BLaER1 (cell line): ENCODE results near the gene MACROH2A1.

Experiments
- H3K27ac ChIP-seq: shearing (Covaris generic); formaldehyde crosslinking; 2 replicates; pipeline ENCODE4 v1.8.1; 2022
- H3K27me3 ChIP-seq: shearing (Covaris generic); formaldehyde crosslinking; 2 replicates; pipeline ENCODE4 v1.8.1; 2022
- H3K36me3 ChIP-seq: shearing (Covaris generic); formaldehyde crosslinking; 2 replicates; pipeline ENCODE4 v1.8.1; 2022
- H3K4me1 ChIP-seq: shearing (Covaris generic); formaldehyde crosslinking; 2 replicates; pipeline ENCODE4 v1.8.1; 2022
- H3K4me2 ChIP-seq: shearing (Covaris generic); formaldehyde crosslinking; 2 replicates; pipeline ENCODE4 v1.8.1; 2022
- H3K4me3 ChIP-seq: shearing (Covaris generic); formaldehyde crosslinking; 2 replicates; pipeline ENCODE4 v1.8.1; 2022
- H3K9ac ChIP-seq: shearing (Covaris generic); formaldehyde crosslinking; 2 replicates; pipeline ENCODE4 v1.8.1; 2022
- H3K9me3 ChIP-seq: shearing (Covaris generic); formaldehyde crosslinking; 2 replicates; pipeline ENCODE4 v1.8.1; 2022
- H4K20me1 ChIP-seq: shearing (Covaris generic); formaldehyde crosslinking; 2 replicates; pipeline ENCODE4 v1.8.1; 2022
- Cebpa-rat ChIP-seq: shearing (Covaris generic); IDR thresholded peaks from 2 replicates; pipeline ENCODE4 v1.8.1; 2022

The MACROH2A1 gene

GRCh38 chr5:135383803-135384495 is 15.1 kb downstream of the MACROH2A1 start:
- Histone ChIP-seq H3K36me3 (peaks cover 99% of the 10 kb centered on the region), H3K9me3 (no peaks in the 10 kb centered on the region), H3K9ac (no peak overlapping the region), H3K4me2 (peak overlapping the region; percentile 38), H4K20me1 (peaks cover 100% of the 10 kb centered on the region), H3K27me3 (no peaks in the 10 kb centered on the region), H3K4me3 (no peak overlapping the region), H3K27ac (no peak overlapping the region), H3K4me1 (peaks cover 100% of the 10 kb centered on the region)
- no peak for TF ChIP-seq Cebpa-rat

GRCh38 chr5:135382981-135383380 is 16.1 kb downstream of the MACROH2A1 start:
- no peak overlapping the region for H3K4me2 ChIP-seq
- H3K36me3 ChIP-seq: peaks cover 99% of the 10 kb centered on the region
- H4K20me1 ChIP-seq: peaks cover 100% of the 10 kb centered on the region
- H3K4me3 ChIP-seq: no peak overlapping the region
- peaks cover 100% of the 10 kb centered on the region for H3K4me1 ChIP-seq
- no peak overlapping the region for H3K27ac ChIP-seq
- H3K9ac ChIP-seq: no peak overlapping the region
- TF ChIP-seq Cebpa-rat: no peak
- H3K9me3 ChIP-seq: no peaks in the 10 kb centered on the region
- no peaks in the 10 kb centered on the region for H3K27me3 ChIP-seq

- Histone ChIP-seq H3K4me1 (peaks cover 100% of the 10 kb centered on the region), H3K36me3 (peaks cover 97% of the 10 kb centered on the region), H3K27me3 (no peaks in the 10 kb centered on the region), H4K20me1 (peaks cover 100% of the 10 kb centered on the region), H3K9me3 (no peaks in the 10 kb centered on the region), H3K4me2 (no peak overlapping the region), H3K9ac (no peak overlapping the region), H3K27ac (no peak overlapping the region), H3K4me3 (no peak overlapping the region)
- no peak for TF ChIP-seq Cebpa-rat
Measured at GRCh38 chr5:135382106-135382790, 16.8 kb downstream of the MACROH2A1 start.

- peaks cover 92% of the 10 kb centered on the region for H3K36me3 ChIP-seq
- H3K4me3 ChIP-seq: no peak overlapping the region
- H4K20me1 ChIP-seq: peaks cover 100% of the 10 kb centered on the region
- no peaks in the 10 kb centered on the region for H3K9me3 ChIP-seq
- TF ChIP-seq Cebpa-rat: no peak
- peak overlapping the region; percentile 91 for H3K4me2 ChIP-seq
- H3K27me3 ChIP-seq: no peaks in the 10 kb centered on the region
- peak overlapping the region; percentile 51; the same call in 1 of the 2 replicates for H3K9ac ChIP-seq
- H3K27ac ChIP-seq: peak overlapping the region; percentile 76
- peaks cover 100% of the 10 kb centered on the region for H3K4me1 ChIP-seq
Measured at GRCh38 chr5:135379046-135379654, 19.9 kb downstream of the MACROH2A1 start.

- H3K9me3 ChIP-seq: no peaks in the 10 kb centered on the region
- peak overlapping the region; percentile 91 for H3K4me2 ChIP-seq
- H3K27me3 ChIP-seq: no peaks in the 10 kb centered on the region
- H3K4me3 ChIP-seq: peak overlapping the region; percentile 47
- peaks cover 100% of the 10 kb centered on the region for H3K4me1 ChIP-seq
- no peak for TF ChIP-seq Cebpa-rat
- H3K9ac ChIP-seq: peak overlapping the region; percentile 76
- peaks cover 93% of the 10 kb centered on the region for H3K36me3 ChIP-seq
- H4K20me1 ChIP-seq: peaks cover 100% of the 10 kb centered on the region
- H3K27ac ChIP-seq: peak overlapping the region; percentile 76
Measured at GRCh38 chr5:135377751-135378680, 21.0 kb downstream of the MACROH2A1 start.

- Histone ChIP-seq H3K27ac (peak overlapping the region; percentile 76), H3K9me3 (no peaks in the 10 kb centered on the region), H4K20me1 (peaks cover 100% of the 10 kb centered on the region), H3K36me3 (peaks cover 93% of the 10 kb centered on the region), H3K4me3 (peak overlapping the region; percentile 47; the same call in 1 of the 2 replicates), H3K4me1 (peaks cover 100% of the 10 kb centered on the region), H3K4me2 (peak overlapping the region; percentile 91), H3K27me3 (no peaks in the 10 kb centered on the region), H3K9ac (peak overlapping the region; percentile 76)
- TF ChIP-seq Cebpa-rat: no peak
Measured at GRCh38 chr5:135376961-135377624, 21.9 kb downstream of the MACROH2A1 start.

- H4K20me1 ChIP-seq: peaks cover 96% of the 10 kb centered on the region
- H3K36me3 ChIP-seq: peaks cover 93% of the 10 kb centered on the region
- peak overlapping the region; percentile 79; the same call in 1 of the 2 replicates for H3K27ac ChIP-seq
- peak overlapping the region; percentile 91 for H3K4me2 ChIP-seq
- H3K27me3 ChIP-seq: no peaks in the 10 kb centered on the region
- H3K4me1 ChIP-seq: peaks cover 86% of the 10 kb centered on the region
- no peak overlapping the region for H3K4me3 ChIP-seq
- H3K9me3 ChIP-seq: no peaks in the 10 kb centered on the region
- H3K9ac ChIP-seq: peak overlapping the region; percentile 3; the same call in 1 of the 2 replicates
- TF ChIP-seq Cebpa-rat: no peak
Measured at GRCh38 chr5:135375040-135375793, 23.8 kb downstream of the MACROH2A1 start.

GRCh38 chr5:135373736-135374515 is 25.1 kb downstream of the MACROH2A1 start:
- peak overlapping the region; percentile 79 for H3K27ac ChIP-seq
- no peak overlapping the region for H3K4me3 ChIP-seq
- H3K27me3 ChIP-seq: no peaks in the 10 kb centered on the region
- peak overlapping the region; percentile 91 for H3K4me2 ChIP-seq
- H3K4me1 ChIP-seq: peaks cover 73% of the 10 kb centered on the region
- peaks cover 96% of the 10 kb centered on the region for H4K20me1 ChIP-seq
- H3K9ac ChIP-seq: peak overlapping the region; percentile 62; the same call in 1 of the 2 replicates
- peaks cover 93% of the 10 kb centered on the region for H3K36me3 ChIP-seq
- TF ChIP-seq Cebpa-rat: no peak
- no peaks in the 10 kb centered on the region for H3K9me3 ChIP-seq
